ENCODE results near the gene PDGFB.

Gene PDGFB

GRCh38 chr22:39238966-39239505 is 5.7 kb downstream of the PDGFB start:
- DNase-seq = peak; percentile 67

- DNase-seq = no peak
Observed at GRCh38 chr22:39238561-39238960, 6.2 kb downstream of the PDGFB start.

GRCh38 chr22:39238101-39238466 is 6.7 kb downstream of the PDGFB start:
- DNase-seq = no peak

- no peak for DNase-seq
Observed at GRCh38 chr22:39237318-39238100, 7.3 kb downstream of the PDGFB start.

GRCh38 chr22:39236321-39237317 is 8.2 kb downstream of the PDGFB start:
- DNase-seq = peak; percentile 76

GRCh38 chr22:39234867-39235687 is 9.7 kb downstream of the PDGFB start:
- peak; percentile 12 for DNase-seq

- no peak for DNase-seq
Observed at GRCh38 chr22:39234472-39234787, 10.4 kb downstream of the PDGFB start.

GRCh38 chr22:39233710-39234471 is 10.9 kb downstream of the PDGFB start:
- DNase-seq = no peak

- DNase-seq = no peak
Observed at GRCh38 chr22:39232806-39233709, 11.7 kb downstream of the PDGFB start.

GRCh38 chr22:39232246-39232645 is 12.5 kb downstream of the PDGFB start:
- DNase-seq = no peak

- DNase-seq = no peak
Observed at GRCh38 chr22:39231197-39231950, 13.4 kb downstream of the PDGFB start.

GRCh38 chr22:39230261-39231196 is 14.3 kb downstream of the PDGFB start:
- DNase-seq = no peak

- no peak for DNase-seq
Observed at GRCh38 chr22:39229688-39230260, 15.0 kb downstream of the PDGFB start.

GRCh38 chr22:39229075-39229474 is 15.7 kb downstream of the PDGFB start:
- no peak for DNase-seq

- DNase-seq = no peak
Observed at GRCh38 chr22:39227542-39228272, 17.1 kb downstream of the PDGFB start.

- DNase-seq = no peak
Observed at GRCh38 chr22:39226353-39226752, 18.4 kb downstream of the PDGFB start.

- no peak for DNase-seq
Observed at GRCh38 chr22:39225591-39225990, 19.2 kb downstream of the PDGFB start.

GRCh38 chr22:39224550-39224949 is 20.2 kb downstream of the PDGFB start:
- no peak for DNase-seq

Data from NCI-H1105 (cell line).